ENCODE data around the gene DOCK9.

DNA sequence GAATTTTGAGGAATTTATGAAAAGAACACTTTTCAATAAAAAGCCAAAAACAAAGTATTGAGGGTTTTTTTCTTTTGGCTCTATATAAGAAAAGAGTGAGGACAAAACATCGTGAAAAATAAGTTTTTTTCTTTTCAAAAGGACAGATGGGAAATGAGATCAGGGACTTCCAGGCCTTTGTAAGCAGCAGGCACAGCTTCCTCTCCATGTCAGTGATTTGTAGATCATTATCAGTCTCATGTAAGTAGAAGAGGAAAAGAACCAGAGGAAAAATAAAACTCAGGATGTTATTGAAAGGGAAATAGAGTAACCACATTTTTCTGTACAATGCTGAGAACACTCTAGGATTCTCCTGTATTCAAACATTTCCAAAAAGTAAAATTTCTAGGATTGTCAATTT lies 29.9 kb downstream of the DOCK9 start:
- TF ChIP-seq, protein P1, sequence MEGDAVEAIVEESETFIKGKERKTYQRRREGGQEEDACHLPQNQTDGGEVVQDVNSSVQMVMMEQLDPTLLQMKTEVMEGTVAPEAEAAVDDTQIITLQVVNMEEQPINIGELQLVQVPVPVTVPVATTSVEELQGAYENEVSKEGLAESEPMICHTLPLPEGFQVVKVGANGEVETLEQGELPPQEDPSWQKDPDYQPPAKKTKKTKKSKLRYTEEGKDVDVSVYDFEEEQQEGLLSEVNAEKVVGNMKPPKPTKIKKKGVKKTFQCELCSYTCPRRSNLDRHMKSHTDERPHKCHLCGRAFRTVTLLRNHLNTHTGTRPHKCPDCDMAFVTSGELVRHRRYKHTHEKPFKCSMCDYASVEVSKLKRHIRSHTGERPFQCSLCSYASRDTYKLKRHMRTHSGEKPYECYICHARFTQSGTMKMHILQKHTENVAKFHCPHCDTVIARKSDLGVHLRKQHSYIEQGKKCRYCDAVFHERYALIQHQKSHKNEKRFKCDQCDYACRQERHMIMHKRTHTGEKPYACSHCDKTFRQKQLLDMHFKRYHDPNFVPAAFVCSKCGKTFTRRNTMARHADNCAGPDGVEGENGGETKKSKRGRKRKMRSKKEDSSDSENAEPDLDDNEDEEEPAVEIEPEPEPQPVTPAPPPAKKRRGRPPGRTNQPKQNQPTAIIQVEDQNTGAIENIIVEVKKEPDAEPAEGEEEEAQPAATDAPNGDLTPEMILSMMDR (conservative IDR thresholded peaks at IDR 0.05; ENCODE audit: low read depth, low read length): no peak
- no peak for TF ChIP-seq EZH2 (IDR thresholded peaks at IDR 0.05; ENCODE audit: borderline replicate concordance, low read depth, low read length, poor library complexity, severe bottlenecking)

Data from A673 (cell line).